Measurements from ENCODE around the gene MTA1.

MTA1 gene

DNA sequence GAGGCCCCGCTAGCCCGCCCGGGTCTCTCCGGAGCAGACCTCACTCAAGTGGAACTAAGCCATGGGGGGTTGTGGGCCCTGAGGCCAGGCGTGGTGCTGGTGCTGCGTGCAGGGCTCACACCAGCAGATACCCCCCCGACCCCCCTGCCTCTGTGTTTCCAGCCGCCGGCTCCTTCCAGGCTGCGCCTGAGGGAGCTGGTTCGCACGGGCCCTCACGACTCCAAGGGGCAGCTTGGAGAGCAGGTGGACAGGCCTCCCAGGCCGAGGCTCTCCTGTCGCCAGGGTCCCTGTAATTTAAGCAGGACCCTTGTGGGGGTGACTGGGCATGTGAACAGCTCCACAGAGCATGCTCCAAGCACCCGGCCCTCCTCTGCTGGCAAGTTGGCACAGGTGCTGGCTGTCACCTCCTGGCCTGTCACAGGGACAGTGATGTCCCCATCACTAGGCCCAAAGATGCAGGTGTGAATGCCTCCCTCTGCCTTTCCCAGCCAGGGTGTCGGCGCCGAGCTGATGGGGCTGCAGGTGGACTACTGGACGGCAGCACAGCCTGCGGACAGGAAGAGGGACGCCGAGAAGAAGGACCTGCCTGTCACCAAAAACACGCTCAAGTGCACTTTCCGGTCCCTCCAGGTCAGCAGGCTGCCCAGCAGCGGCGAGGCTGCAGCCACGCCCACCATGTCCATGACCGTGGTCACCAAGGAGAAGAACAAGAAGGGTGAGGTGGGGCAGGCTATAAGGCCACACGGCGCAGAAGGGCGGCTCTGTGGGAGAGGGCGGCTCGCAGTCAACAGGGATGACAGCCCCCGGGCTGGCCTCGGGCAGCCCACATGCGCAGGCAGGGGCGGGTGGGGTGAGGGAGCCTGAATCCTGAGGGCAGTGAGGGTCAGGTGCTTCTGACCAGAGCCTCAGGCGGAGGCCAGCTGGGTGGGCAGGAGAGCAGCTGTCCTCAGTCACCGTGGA lies 27.2 kb upstream of the MTA1 start:
- DNase-seq (ENCODE audit: low read depth), result no peak
- TF ChIP-seq, protein P1, sequence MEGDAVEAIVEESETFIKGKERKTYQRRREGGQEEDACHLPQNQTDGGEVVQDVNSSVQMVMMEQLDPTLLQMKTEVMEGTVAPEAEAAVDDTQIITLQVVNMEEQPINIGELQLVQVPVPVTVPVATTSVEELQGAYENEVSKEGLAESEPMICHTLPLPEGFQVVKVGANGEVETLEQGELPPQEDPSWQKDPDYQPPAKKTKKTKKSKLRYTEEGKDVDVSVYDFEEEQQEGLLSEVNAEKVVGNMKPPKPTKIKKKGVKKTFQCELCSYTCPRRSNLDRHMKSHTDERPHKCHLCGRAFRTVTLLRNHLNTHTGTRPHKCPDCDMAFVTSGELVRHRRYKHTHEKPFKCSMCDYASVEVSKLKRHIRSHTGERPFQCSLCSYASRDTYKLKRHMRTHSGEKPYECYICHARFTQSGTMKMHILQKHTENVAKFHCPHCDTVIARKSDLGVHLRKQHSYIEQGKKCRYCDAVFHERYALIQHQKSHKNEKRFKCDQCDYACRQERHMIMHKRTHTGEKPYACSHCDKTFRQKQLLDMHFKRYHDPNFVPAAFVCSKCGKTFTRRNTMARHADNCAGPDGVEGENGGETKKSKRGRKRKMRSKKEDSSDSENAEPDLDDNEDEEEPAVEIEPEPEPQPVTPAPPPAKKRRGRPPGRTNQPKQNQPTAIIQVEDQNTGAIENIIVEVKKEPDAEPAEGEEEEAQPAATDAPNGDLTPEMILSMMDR (conservative IDR thresholded peaks at IDR 0.05; ENCODE audit: control insufficient read depth, insufficient read depth, low read depth, low read length), result no peak
- H3K4me3 ChIP-seq (ENCODE audit: control insufficient read depth, low read depth, low read length), result no peak overlapping the region

DNA sequence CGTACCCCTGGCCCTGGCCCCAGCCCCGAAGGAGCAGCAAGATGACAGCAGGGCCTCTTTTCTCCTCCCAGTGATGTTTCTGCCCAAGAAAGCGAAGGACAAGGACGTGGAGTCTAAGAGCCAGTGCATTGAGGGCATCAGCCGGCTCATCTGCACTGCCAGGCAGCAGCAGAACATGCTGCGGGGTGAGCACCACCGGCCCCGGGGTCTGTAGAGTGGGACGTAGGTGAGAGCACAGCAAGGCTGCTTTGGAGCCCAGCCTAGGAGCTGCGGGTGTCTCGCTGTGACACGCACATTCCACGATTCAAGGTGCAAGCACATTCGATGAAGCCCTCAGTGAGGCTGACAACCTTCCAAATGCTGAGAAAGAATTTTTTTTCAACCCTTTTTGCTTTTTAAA lies 26.5 kb upstream of the MTA1 start:
- TF ChIP-seq, protein P1 (conservative IDR thresholded peaks at IDR 0.05; ENCODE audit: control insufficient read depth, insufficient read depth, low read depth, low read length), result no peak
- DNase-seq (ENCODE audit: low read depth), result no peak
- no peak overlapping the region for H3K4me3 ChIP-seq (ENCODE audit: control insufficient read depth, low read depth, low read length)

DNA sequence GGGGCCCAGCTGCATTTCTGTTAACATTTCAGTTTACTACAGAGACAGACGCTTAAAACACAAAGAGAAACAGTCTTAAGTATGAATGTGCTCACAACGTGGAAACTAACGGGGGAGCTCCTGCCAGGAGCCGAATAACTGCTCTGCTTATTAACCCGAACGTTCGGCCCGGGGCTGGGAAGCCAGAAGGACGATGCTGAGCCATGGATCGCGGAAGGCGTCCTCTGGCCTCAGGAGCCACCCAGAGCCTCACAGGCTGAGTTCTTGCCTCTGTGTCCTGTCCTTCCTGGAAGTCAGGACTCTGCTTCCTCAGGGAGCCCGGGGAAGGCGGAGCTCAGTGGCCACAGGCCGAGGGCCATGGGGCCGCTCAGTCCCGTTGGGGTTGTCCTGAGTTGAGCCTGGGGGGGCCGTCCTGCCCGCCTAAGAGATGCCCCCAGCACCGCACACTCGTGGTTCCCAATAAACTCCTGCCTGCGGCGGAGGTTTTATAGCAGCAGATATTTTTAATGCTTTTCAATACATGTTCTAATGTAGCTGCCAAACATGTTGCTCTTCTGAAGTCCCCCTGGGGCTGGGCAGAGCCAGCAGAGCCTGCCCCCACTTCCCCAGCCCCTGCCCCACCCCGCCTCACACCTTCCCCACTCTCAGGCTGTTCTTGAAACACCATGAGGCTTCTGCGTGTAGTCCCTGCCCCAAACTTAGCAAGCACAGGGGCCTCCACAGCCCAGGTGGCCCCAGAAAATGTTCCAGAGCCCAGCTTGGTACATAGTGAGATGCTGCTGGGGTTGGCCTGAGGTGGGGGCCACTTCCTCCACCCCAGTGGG lies 24.7 kb upstream of the MTA1 start:
- H3K4me3 ChIP-seq (ENCODE audit: control insufficient read depth, low read depth, low read length), result no peak overlapping the region
- TF ChIP-seq, protein P1 (conservative IDR thresholded peaks at IDR 0.05; ENCODE audit: control insufficient read depth, insufficient read depth, low read depth, low read length), result no peak
- DNase-seq (ENCODE audit: low read depth), result no peak

DNA sequence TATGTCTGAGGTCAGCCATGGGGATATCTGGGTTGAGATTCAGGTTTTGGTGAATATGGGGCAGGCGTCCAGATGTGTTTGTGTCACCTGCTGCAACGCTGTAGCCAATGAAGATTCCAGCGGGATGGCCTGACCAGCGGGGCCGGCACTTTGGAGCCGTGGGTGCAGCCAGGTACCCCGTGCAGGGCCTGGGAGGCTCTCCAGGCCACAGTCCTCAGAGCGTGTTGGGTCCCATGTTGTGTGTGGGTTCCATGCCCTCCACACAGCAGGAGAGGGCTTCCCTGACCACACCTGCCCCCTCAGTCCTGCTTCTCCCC lies 24.1 kb upstream of the MTA1 start:
- DNase-seq (ENCODE audit: low read depth), result no peak
- H3K4me3 ChIP-seq (ENCODE audit: control insufficient read depth, low read depth, low read length), result no peak overlapping the region
- TF ChIP-seq, protein P1 (conservative IDR thresholded peaks at IDR 0.05; ENCODE audit: control insufficient read depth, insufficient read depth, low read depth, low read length), result no peak

DNA sequence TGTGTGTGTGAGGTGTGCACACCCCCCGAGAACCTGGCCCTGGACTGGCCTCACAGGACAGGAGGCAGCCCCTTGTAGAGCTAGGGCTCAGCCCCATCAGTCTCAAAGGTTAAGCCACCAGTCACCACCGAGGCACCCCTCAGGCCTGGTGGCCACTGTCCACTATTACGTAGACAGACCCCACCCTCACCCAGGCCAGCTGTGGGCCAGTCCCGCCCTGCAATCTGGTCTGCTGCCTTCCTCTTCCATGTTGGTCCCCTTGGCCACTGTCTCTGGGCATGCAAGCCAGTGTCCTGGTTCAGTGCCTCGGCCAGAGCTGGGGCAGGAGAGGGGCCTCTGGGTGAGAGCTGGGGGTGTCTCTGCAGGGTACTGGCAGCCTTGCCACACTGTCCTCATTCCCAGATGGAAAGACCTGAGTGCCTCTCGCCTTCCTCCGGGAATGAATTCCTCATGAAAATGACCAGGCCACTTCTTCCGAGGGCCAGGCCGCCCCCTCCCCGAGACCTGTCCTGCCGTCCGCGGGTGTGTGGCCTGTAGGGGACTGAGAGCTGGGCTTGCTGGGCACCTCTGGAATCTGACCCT lies 22.2 kb upstream of the MTA1 start:
- TF ChIP-seq, protein P1 (conservative IDR thresholded peaks at IDR 0.05; ENCODE audit: control insufficient read depth, insufficient read depth, low read depth, low read length), result no peak
- peak overlapping the region; percentile 54 for H3K4me3 ChIP-seq (ENCODE audit: control insufficient read depth, low read depth, low read length)
- no peak for DNase-seq (ENCODE audit: low read depth)

DNA sequence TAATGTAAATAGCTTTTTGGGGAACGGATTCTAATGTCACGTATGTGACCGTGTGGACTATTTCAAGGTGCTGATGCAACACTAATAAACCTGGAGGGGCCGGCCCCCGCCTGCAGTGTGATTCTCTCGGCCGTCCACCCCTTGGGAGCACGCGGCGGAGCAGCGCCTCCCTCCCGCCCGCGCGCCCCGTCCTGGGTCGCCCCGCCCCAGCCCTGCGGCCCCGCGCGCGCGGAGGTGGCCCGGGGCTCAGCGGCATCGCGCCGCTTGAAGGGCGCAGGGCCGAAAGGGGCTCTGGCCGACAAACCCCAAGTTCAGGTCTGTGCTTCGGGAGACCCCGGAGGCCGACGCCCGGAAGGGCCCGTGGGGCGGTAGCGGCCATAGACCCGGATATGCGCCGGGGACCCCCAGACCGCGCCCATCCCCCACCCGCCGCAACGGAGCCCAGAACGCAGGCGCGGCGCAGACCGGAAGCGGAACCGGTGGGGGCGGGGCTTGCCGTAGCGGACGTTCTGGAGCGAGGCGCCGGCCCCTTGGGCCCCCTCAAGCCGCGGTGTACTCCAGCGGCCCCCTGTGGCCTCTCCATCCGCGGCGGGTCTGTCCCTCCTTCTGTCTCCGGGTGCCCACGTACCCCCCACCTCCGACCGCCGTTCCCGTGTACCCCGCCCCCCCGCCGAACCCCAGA lies 21.4 kb upstream of the MTA1 start, which contains the start of gene TEX22:
TEX22 (plus strand) TSS at position 495 of the 682 bp plus-strand sequence. CDS start 803 bp downstream, outside the sequence.
- H3K4me3 ChIP-seq (ENCODE audit: control insufficient read depth, low read depth, low read length), result peak within 1 kb of the TSS; percentile 54
- peak; percentile 63 for DNase-seq (ENCODE audit: low read depth)
- TF ChIP-seq, protein P1 (conservative IDR thresholded peaks at IDR 0.05; ENCODE audit: control insufficient read depth, insufficient read depth, low read depth, low read length), result no peak
